Measurements from ENCODE around the gene FCRL1. TPM values are rescaled to one million over a fixed set of nuclear protein-coding genes. Genes with fewer than 3 reads are reported as not detected.

Gene FCRL1
- total RNA-seq, 1 experiment from 2014 or later, result not detected

DNA sequence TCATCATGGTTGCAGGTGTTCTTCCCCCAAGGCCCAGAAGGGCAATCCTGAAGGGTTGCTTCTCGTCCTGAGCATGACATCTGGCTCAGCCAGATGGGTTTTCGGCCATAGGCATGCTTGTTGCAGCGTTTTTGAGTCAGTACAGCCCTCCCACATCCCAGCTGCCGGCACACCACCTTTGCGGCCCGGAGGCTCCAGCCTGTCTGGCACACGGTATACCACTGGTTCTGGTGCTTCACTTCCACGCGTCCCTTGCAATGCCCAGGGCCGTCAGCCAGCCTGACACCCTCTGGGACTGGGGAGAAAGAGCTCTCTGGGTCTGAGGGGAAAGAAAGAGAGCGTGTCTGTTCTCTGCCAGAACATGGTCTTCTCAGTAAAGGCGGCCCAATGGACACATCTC is 14.5 kb upstream of the FCRL1 start:
- ATAC-seq (no peak), DNase-seq (ENCODE audit: low read depth, low spot score) (no peak)
- Histone ChIP-seq H3K27me3 (ENCODE audit: control insufficient read depth, insufficient read depth, low read length) (peaks cover 5% of the 10 kb centered on the region; the same call in 1 of the 2 replicates), H3K9me3 (ENCODE audit: control insufficient read depth, insufficient read depth, low read depth, low read length) (no peaks in the 10 kb centered on the region), H3K4me1 (ENCODE audit: control insufficient read depth, insufficient read depth, low read length) (no peaks in the 10 kb centered on the region), H3K36me3 (ENCODE audit: control insufficient read depth, insufficient read depth, low read length) (no peaks in the 10 kb centered on the region), H3K27ac (ENCODE audit: low read length) (no peak overlapping the region), H3K4me3 (ENCODE audit: low read depth in 2 of 2, low read length in 2 of 2) (no peak overlapping the region)
- BruUV-seq (replicated peaks), result no TSS peak
- intact Hi-C loops (cut with micrococcal nuclease; ENCODE audit: unreplicated experiment), result no loop called here
- in situ Hi-C loops (cut with HindIII; ENCODE audit: low pct_unique_long_range_greater_than_20kb, low sequenced_read_pairs), result no loop called here
- POLR2A ChIA-PET, result no interaction called here
- CTCF ChIA-PET, result no interaction called here
- TF ChIP-seq SIN3A (IDR thresholded peaks at IDR 0.05; ENCODE audit: borderline replicate concordance, insufficient read depth, low read depth, low read length) (no peak), POLR2AphosphoS5 (IDR thresholded peaks at IDR 0.05; ENCODE audit: low read depth, low read length) (no peak), TCF7L2 (IDR thresholded peaks at IDR 0.05; ENCODE audit: low read depth, low read length) (no peak)
- TF ChIP-seq, protein P1, sequence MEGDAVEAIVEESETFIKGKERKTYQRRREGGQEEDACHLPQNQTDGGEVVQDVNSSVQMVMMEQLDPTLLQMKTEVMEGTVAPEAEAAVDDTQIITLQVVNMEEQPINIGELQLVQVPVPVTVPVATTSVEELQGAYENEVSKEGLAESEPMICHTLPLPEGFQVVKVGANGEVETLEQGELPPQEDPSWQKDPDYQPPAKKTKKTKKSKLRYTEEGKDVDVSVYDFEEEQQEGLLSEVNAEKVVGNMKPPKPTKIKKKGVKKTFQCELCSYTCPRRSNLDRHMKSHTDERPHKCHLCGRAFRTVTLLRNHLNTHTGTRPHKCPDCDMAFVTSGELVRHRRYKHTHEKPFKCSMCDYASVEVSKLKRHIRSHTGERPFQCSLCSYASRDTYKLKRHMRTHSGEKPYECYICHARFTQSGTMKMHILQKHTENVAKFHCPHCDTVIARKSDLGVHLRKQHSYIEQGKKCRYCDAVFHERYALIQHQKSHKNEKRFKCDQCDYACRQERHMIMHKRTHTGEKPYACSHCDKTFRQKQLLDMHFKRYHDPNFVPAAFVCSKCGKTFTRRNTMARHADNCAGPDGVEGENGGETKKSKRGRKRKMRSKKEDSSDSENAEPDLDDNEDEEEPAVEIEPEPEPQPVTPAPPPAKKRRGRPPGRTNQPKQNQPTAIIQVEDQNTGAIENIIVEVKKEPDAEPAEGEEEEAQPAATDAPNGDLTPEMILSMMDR (IDR thresholded peaks at IDR 0.05), result no peak
- TF ChIP-seq, protein P2, sequence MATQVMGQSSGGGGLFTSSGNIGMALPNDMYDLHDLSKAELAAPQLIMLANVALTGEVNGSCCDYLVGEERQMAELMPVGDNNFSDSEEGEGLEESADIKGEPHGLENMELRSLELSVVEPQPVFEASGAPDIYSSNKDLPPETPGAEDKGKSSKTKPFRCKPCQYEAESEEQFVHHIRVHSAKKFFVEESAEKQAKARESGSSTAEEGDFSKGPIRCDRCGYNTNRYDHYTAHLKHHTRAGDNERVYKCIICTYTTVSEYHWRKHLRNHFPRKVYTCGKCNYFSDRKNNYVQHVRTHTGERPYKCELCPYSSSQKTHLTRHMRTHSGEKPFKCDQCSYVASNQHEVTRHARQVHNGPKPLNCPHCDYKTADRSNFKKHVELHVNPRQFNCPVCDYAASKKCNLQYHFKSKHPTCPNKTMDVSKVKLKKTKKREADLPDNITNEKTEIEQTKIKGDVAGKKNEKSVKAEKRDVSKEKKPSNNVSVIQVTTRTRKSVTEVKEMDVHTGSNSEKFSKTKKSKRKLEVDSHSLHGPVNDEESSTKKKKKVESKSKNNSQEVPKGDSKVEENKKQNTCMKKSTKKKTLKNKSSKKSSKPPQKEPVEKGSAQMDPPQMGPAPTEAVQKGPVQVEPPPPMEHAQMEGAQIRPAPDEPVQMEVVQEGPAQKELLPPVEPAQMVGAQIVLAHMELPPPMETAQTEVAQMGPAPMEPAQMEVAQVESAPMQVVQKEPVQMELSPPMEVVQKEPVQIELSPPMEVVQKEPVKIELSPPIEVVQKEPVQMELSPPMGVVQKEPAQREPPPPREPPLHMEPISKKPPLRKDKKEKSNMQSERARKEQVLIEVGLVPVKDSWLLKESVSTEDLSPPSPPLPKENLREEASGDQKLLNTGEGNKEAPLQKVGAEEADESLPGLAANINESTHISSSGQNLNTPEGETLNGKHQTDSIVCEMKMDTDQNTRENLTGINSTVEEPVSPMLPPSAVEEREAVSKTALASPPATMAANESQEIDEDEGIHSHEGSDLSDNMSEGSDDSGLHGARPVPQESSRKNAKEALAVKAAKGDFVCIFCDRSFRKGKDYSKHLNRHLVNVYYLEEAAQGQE (IDR thresholded peaks at IDR 0.05; ENCODE audit: insufficient read depth in 1 of 2, low read depth in 2 of 2, low read length in 1 of 2), result no peak

DNA sequence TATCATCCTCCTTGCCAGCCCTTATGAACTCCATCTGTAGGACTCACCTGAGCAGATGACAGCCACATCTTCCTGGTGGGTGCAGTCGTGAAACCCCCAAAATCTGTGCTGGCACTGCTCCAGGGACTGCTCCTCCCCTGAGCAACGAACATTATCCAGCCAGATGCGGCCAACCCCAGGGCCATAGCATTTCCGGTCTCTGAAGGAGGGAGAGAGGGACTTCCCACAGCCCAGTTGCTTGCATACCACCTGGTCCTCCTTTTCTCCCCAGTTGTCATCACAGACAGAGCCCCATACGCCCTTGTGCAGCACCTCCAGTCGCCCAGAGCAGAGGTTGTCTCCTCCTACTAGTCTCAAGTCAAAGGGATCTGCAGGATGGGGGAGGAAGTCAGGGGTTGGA is 13.2 kb upstream of the FCRL1 start:
- no peaks in the 10 kb centered on the region for H3K4me1 ChIP-seq (ENCODE audit: control insufficient read depth, insufficient read depth, low read length)
- DNase-seq (ENCODE audit: low read depth, low spot score) (no peak), ATAC-seq (no peak)
- H3K9me3 ChIP-seq (ENCODE audit: control insufficient read depth, insufficient read depth, low read depth, low read length), result no peaks in the 10 kb centered on the region
- in situ Hi-C loops (cut with HindIII; ENCODE audit: low pct_unique_long_range_greater_than_20kb, low sequenced_read_pairs) (no loop called here), intact Hi-C loops (cut with micrococcal nuclease; ENCODE audit: unreplicated experiment) (no loop called here)
- H3K27me3 ChIP-seq (ENCODE audit: control insufficient read depth, insufficient read depth, low read length), result peaks cover 5% of the 10 kb centered on the region; the same call in 1 of the 2 replicates
- ChIA-PET CTCF (no interaction called here), POLR2A (no interaction called here)
- no peak overlapping the region for H3K27ac ChIP-seq (ENCODE audit: low read length)
- H3K4me3 ChIP-seq (ENCODE audit: low read depth in 2 of 2, low read length in 2 of 2), result no peak overlapping the region
- BruUV-seq (replicated peaks), result no TSS peak
- H3K36me3 ChIP-seq (ENCODE audit: control insufficient read depth, insufficient read depth, low read length), result no peaks in the 10 kb centered on the region
- TF ChIP-seq TCF7L2 (IDR thresholded peaks at IDR 0.05; ENCODE audit: low read depth, low read length) (no peak), POLR2AphosphoS5 (IDR thresholded peaks at IDR 0.05; ENCODE audit: low read depth, low read length) (no peak), SIN3A (IDR thresholded peaks at IDR 0.05; ENCODE audit: borderline replicate concordance, insufficient read depth, low read depth, low read length) (no peak)
- TF ChIP-seq, protein P2 (IDR thresholded peaks at IDR 0.05; ENCODE audit: insufficient read depth in 1 of 2, low read depth in 2 of 2, low read length in 1 of 2), result no peak
- TF ChIP-seq, protein P1 (IDR thresholded peaks at IDR 0.05), result no peak

Measured in Panc1 (cell line).